ENCODE measurements around the gene PADI2. TPM values are rescaled to one million over a fixed set of nuclear protein-coding genes. Genes with fewer than 3 reads are reported as not detected.

Gene PADI2
- total RNA-seq, 2 experiments from 2014 or later = 0.25 to 0.30 TPM

GRCh38 chr1:17163371-17163770 is 44.1 kb upstream of the PADI2 start:
- H3K9me3 Mint-ChIP-seq = no peaks in the 10 kb centered on the region
- DNase-seq (no peak), ATAC-seq (ENCODE audit: poor library complexity) (no peak)
- CTCF ChIA-PET = no interaction called here
- Histone ChIP-seq H3K27me3 (ENCODE audit: control insufficient read depth in 1 of 2, insufficient read depth in 2 of 2, low read length in 2 of 2) (no peaks in the 10 kb centered on the region), H3K4me3 (ENCODE audit: low read length) (no peak overlapping the region), H3K27ac (ENCODE audit: low read depth in 1 of 2, low read length in 2 of 2) (no peak overlapping the region), H3K4me1 (ENCODE audit: insufficient read depth, low read length) (no peaks in the 10 kb centered on the region), H3K36me3 (ENCODE audit: insufficient read depth, low read length) (no peaks in the 10 kb centered on the region), H3K9me3 (ENCODE audit: control insufficient read depth in 1 of 2, insufficient read depth in 1 of 2, low read length in 2 of 2) (peaks cover 0 to 4% of the 10 kb centered on the region in 2 experiments)
- H3K4me3 Mint-ChIP-seq = no peak overlapping the region
- H3K27ac Mint-ChIP-seq = no peak overlapping the region
- H3K36me3 Mint-ChIP-seq (ENCODE audit: low read depth) = no peaks in the 10 kb centered on the region
- no peaks in the 10 kb centered on the region for H3K4me1 Mint-ChIP-seq (ENCODE audit: low read depth)
- no peak for TF ChIP-seq CTCF (IDR thresholded peaks at IDR 0.05)
- intact Hi-C loops (cut with DNase I, micrococcal nuclease) = no loop called here
- no peaks in the 10 kb centered on the region for H3K27me3 Mint-ChIP-seq
- POLR2A ChIA-PET = no interaction called here

- Mint-ChIP-seq H3K27me3 (peaks cover under 1% of the 10 kb centered on the region), H3K4me1 (ENCODE audit: low read depth) (no peaks in the 10 kb centered on the region), H3K36me3 (ENCODE audit: low read depth) (no peaks in the 10 kb centered on the region), H3K9me3 (no peaks in the 10 kb centered on the region), H3K27ac (no peak overlapping the region), H3K4me3 (no peak overlapping the region)
- H3K4me3 ChIP-seq (ENCODE audit: low read length) = no peak overlapping the region
- ChIA-PET CTCF (no interaction called here), POLR2A (no interaction called here)
- ATAC-seq (ENCODE audit: poor library complexity) (no peak), DNase-seq (no peak)
- H3K4me1 ChIP-seq (ENCODE audit: insufficient read depth, low read length) = no peaks in the 10 kb centered on the region
- TF ChIP-seq CTCF (IDR thresholded peaks at IDR 0.05) = no peak
- no peaks in the 10 kb centered on the region for H3K36me3 ChIP-seq (ENCODE audit: insufficient read depth, low read length)
- intact Hi-C loops (cut with DNase I, micrococcal nuclease) = no loop called here
- peaks cover 0 to 4% of the 10 kb centered on the region in 2 experiments for H3K9me3 ChIP-seq (ENCODE audit: control insufficient read depth in 1 of 2, insufficient read depth in 1 of 2, low read length in 2 of 2)
- no peak overlapping the region for H3K27ac ChIP-seq (ENCODE audit: low read depth in 1 of 2, low read length in 2 of 2)
- no peaks in the 10 kb centered on the region for H3K27me3 ChIP-seq (ENCODE audit: control insufficient read depth in 1 of 2, insufficient read depth in 2 of 2, low read length in 2 of 2)
These were observed 43.7 kb upstream of the PADI2 start for GRCh38 chr1:17162941-17163340.

GRCh38 chr1:17161926-17162800 is 42.9 kb upstream of the PADI2 start:
- Mint-ChIP-seq H3K4me3 (no peak overlapping the region), H3K9me3 (no peaks in the 10 kb centered on the region), H3K27me3 (peaks cover 5% of the 10 kb centered on the region), H3K4me1 (ENCODE audit: low read depth) (no peaks in the 10 kb centered on the region), H3K27ac (no peak overlapping the region), H3K36me3 (ENCODE audit: low read depth) (no peaks in the 10 kb centered on the region)
- H3K9me3 ChIP-seq (ENCODE audit: control insufficient read depth in 1 of 2, insufficient read depth in 1 of 2, low read length in 2 of 2) = peaks cover 0 to 4% of the 10 kb centered on the region in 2 experiments
- no peaks in the 10 kb centered on the region for H3K36me3 ChIP-seq (ENCODE audit: insufficient read depth, low read length)
- no peak for DNase-seq
- TF ChIP-seq CTCF (IDR thresholded peaks at IDR 0.05) = no peak
- no peaks in the 10 kb centered on the region for H3K4me1 ChIP-seq (ENCODE audit: insufficient read depth, low read length)
- CTCF ChIA-PET = no interaction called here
- no peak overlapping the region for H3K4me3 ChIP-seq (ENCODE audit: low read length)
- no peaks in the 10 kb centered on the region for H3K27me3 ChIP-seq (ENCODE audit: control insufficient read depth in 1 of 2, insufficient read depth in 2 of 2, low read length in 2 of 2)
- POLR2A ChIA-PET = no interaction called here
- H3K27ac ChIP-seq (ENCODE audit: low read depth in 1 of 2, low read length in 2 of 2) = no peak overlapping the region
- no peak for ATAC-seq (ENCODE audit: poor library complexity)
- intact Hi-C loops (cut with DNase I, micrococcal nuclease) = no loop called here
